GM21390 (cell line): ENCODE data around the gene OGT.
A peak's percentile ranks its signal among the peaks of the same experiment; 100 is the strongest.

ENCODE experiments used
- ATAC-seq: cut with Tn5 transposase; IDR thresholded peaks from one replicate; pipeline ENCODE4 v1.9.1; 2021; ENCODE audit not compliant: unreplicated experiment

OGT gene

DNA sequence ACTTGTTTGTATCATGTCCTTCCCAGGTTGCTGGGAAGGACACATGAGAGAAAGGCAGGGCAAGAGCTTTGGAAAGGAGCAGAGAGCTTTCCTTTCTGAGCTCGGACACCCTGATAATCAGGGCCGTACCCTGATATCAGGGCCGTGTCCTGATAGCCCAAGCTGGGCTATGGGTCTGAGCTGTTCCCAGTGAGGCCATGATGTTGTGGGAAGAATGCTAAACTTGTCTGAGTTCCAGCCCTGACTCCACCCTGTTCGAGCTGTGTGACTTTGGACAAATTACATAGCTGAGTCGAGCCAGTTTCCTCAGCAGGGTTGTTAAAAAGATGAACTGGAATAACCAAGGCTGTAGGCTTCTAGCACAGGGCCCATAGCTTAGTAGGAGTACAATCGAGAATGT, 88.7 kb downstream of the OGT start:
- ATAC-seq, result no peak

DNA sequence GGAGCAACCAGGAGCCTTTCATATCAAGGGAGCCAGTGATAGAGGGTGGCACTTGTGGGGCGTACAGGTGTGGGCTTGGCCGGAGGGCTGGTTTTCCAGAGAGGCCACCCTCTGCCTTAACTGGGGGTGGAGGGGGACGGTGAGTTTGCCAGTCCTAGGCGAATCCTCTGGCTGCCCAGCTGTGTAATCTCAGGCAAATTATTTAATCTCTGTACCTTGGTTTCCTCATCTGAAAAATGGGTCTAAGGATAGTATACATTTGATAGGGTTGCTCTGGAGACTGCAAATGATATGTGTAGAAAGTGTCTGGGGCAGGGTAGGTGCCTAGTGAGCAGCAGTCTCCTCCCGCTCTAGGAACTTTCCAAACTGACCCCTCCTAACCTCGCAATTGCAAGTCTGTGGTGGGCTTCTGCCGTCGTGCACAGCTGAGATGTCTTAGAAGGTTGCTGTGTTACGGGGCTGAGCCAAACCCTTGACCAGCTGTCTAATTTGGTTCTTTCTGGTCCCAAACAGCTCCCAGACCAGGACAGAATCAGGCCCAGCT, 89.2 kb downstream of the OGT start:
- ATAC-seq, result no peak

DNA sequence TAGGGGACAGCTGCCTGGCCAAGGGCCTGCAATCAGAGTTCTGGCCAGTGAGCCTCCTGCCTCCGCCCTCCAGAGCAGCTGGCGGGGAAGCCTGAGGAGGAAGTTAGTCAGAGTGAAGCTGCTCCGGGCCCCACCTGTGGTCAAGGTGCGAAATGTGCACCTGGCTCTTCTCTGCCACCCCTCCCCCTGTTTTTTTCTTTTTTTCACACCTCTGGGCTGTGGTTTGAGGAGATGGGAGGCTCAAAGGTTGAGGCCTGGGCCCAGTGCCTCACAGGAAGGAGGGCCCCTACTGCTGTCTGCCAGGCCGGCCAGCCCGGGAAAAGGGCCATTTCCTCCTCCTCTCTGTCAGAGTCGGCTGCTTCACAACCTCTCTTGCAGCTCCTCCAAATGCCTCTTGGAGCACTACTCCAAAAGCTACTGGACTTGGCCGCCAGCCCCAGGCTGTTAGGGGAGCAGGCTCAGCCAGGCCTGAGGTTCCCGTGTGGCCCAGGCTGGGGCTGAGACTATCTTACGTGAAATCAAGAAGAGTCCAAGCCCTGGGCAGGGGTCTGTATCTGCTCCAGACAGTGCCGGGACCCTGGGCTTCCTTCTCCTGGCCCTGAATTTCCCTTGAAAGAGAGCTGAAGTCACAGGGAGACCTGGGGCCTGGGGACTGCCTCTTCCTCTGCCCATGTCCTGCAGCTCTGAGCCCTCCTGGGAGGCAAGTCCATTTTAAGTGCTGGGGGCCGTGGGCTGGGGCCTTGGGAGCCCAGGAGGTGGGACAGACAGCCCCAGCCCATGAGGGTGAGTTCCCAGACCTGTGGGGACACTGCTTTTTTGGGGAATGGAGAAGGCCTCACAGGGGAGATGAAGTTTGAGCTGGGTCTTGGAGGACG, 89.9 kb downstream of the OGT start:
- peak; percentile 53 for ATAC-seq

DNA sequence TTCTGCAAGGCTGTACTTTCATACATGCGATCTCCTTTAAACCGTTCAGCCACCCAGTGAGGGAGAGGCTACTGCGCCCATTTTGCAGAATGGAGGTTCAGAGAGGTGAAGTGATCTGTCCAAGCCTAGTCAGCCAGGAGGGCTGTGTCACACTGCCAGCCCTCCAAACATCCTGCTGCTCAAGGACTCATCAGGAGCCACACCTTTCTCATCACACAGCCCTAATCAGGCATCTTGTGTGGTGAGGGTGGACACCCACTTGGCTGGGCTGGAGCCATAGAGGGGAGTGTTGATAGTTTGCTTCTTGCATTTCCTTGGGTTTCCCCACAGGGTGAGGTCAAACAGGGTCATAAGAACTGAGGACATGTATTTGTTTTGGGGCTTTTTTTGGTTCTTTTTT, 90.8 kb downstream of the OGT start:
- no peak for ATAC-seq

DNA sequence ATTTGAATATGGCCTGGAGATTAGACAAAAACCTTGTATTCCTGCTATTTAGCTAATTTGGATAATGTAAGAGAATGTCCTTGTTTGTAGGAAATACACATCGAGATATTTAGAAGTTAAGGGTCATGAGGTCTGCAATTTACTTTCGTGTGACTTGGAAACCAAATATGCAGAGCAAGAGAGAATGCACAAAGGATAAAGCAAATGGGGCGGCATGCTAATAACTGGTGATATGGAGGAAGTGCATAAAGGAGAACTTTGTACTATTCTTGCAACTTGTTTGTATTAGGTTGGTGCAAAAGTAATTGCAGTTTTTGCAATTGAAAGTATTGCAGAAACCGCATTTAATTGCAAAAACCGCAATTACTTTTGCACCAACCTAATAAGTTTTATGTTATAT, 92.6 kb downstream of the OGT start:
- no peak for ATAC-seq
